Mesenteric fat pad (tissue), 1 donor: Measurements from ENCODE around the gene IFI44. TPM values are rescaled to one million over a fixed set of nuclear protein-coding genes. Genes with fewer than 3 reads are reported as not detected.

Experiments used
- DNase-seq: peaks from one replicate; pipeline ENCODE4 v3.0.0-alpha.2; 2020; ENCODE audit warnings: low spot score
- long read RNA-seq: library from polyadenylated mRNA; unstranded; transcript quantifications from one replicate; pipeline ENCODE4 v2.0.0, GENCODE V29; 2020
- total RNA-seq: library from RNA; stranded (reverse); fragmentation: NEBNext Ultra II Directional; extraction: Animal tissue kit (Norgen Biotek cat#: 25700); gene quantifications from one replicate; pipeline ENCODE4 v1.2.1, GENCODE V29; 2021
- donor health status: DM: yes; HTN: yes; CAD: no.

IFI44 gene
- 40.6 TPM for total RNA-seq
- long read RNA-seq, transcript IFI44-201 (9 exons, 1,687 nt) = major isoform, 17 of 28 reads
- long read RNA-seq, partial matches to known transcripts = 5 of 28 reads
- long read RNA-seq, other reads (novel, unspliced or antisense) = 6 of 28 reads

GRCh38 chr1:78649628-78650027, at the start of gene IFI44:
Gene IFI44, plus strand, starts transcription at chr1:78649831. Its CDS starts 365 bp downstream, at chr1:78650196.
- DNase-seq = no peak

GRCh38 chr1:78601068-78601467, 48.6 kb upstream of the IFI44 start:
- DNase-seq = no peak

GRCh38 chr1:78603206-78603605, 46.4 kb upstream of the IFI44 start:
- no peak for DNase-seq

- DNase-seq = no peak
Observed at GRCh38 chr1:78604643-78605042, 45.0 kb upstream of the IFI44 start.

- no peak for DNase-seq
Observed at GRCh38 chr1:78606274-78606673, 43.4 kb upstream of the IFI44 start.

GRCh38 chr1:78607334-78607927, 42.2 kb upstream of the IFI44 start:
- no peak for DNase-seq

DNA sequence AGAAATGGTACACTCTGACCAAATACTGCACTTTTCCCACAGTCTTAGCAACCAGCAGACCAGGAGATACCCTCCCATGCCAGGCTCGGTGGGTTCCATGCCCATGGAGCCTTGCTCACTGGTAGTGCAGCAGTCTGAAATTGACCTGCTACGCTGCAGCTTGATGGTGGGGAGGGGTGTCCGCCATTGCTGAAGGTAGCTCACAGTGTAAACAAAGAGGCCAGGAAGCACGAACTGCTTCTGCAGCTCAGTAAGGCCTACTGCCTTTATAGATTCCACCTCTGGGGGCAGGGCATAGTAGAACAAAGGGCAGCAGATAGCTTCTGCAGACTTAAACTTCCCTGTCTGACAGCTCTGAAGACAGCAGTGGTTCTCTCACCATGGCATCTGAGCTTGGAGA, 41.7 kb upstream of the IFI44 start:
- DNase-seq = no peak

DNA sequence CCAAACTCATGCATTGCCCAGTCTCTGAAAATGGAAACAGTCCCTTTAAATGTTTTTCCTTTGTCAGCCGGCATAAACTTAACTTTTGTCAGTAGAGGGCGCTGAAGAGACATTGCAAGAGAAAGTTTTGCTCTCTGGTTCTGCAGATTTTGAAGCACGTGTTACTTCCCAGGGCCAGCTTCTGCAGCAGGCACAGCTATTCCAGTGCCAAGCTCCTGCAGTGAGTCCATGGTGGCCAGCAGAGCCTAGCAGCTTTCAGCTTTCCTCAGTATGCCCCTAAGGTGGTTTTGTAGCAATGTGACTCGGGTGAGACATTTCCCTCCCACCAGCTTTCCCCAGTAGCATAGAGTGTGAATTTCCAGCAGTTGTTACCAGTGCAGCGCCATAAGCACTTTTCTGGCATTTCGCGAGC, 32.0 kb upstream of the IFI44 start:
- no peak for DNase-seq

- DNase-seq = no peak
Observed at GRCh38 chr1:78619032-78619431, 30.6 kb upstream of the IFI44 start.

DNA sequence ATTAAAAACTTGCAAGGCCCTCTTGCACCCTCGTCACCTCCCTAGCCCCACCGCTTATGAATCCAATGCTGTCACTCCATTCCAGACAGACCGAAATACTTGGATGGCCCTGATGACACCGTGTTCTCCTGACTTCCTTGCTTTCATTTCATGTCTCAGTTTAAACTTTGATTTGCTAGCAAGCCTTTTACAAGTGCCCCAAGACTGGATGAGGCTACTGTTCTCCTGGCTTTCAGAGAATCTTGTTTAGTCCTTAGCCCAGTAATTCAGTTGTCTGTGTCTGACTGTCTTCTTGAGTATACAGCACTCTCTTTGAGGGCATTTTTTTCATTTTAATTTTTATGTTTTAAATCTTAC, 30.2 kb upstream of the IFI44 start:
- DNase-seq = no peak

GRCh38 chr1:78619803-78620579, 29.6 kb upstream of the IFI44 start, which contains the start of gene IFI44L:
Gene IFI44L, plus strand, starts transcription at chr1:78620448. Its CDS starts 7,468 bp downstream, at chr1:78627916.
- no peak for DNase-seq

- no peak for DNase-seq
Observed at GRCh38 chr1:78620666-78621065, 29.0 kb upstream of the IFI44 start.

DNA sequence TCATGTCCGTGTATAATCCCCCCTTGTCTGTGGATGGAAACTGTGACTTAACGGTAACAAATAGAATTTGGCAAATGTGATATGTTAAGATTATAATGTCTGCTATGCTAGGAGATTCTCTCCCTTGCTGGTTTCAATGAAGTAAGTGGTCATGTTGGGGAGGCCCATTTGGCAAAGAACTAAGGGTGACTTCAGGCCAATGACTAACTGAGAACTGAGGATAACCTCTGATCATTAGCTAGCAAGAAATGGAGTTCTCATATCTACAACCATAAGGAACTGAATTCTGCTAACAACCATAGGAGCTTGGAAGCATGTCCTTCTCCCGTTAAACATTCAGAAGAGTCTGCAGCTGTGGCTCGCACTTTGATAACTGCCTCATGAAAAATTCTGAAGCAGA, 27.1 kb upstream of the IFI44 start:
- DNase-seq = no peak

DNA sequence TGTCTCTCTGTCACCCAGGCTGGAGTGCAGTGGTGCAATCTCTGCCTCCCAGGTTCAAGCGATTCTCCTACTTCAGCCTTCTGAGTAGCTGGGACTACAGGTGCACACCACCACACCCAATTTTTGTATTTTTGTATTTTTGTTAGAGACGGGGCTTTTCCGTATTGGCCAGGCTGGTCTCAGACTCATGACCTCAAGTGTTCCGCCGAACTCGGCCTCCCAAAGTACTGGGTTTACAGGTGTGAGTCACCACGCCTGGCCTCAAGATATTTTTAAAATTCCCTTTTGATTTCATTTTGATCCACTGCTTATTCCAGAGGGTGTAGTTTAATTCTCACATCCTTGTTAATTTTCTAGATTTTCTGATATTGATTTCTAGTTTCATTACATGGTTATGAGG, 25.6 kb upstream of the IFI44 start:
- DNase-seq = no peak

- DNase-seq = no peak
Observed at GRCh38 chr1:78627321-78627720, 22.3 kb upstream of the IFI44 start.

DNA sequence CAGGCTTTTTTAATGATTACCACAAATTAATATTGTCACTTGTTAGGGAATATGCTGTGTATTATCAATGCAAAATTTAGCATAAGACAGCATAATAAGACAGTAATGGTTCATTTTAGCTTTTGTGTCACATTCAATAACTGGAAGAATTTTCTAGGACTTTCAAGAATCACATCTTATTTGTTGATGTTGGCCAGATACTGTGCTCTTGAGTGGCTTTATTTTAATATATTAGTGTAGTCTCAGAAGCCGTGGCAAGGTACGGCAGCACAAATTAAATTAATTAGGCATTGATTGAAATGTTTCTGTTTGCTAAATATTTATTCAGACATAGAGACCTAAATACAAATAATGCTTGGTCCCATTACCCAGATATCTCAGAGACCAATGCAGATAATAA, 19.0 kb upstream of the IFI44 start:
- no peak for DNase-seq

DNA sequence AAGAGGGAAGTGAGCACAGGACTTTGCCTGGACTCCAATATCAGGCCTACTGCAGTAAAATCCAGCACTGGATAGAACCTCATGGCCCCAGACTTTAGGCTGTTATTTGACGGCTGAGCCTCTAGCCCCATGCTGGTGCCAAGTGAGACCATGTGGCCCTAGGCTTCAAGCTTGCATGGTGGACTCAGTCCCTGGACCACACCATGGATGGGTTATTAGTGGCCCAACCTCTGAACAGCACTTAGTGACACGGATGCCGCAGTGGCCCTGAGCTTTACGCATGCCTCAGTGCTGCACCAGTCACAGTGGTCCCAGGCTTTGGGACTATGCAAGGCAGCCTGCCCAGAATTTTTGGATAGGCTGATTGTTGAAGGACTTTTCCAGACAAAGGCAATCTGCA, 16.4 kb upstream of the IFI44 start:
- no peak for DNase-seq

DNA sequence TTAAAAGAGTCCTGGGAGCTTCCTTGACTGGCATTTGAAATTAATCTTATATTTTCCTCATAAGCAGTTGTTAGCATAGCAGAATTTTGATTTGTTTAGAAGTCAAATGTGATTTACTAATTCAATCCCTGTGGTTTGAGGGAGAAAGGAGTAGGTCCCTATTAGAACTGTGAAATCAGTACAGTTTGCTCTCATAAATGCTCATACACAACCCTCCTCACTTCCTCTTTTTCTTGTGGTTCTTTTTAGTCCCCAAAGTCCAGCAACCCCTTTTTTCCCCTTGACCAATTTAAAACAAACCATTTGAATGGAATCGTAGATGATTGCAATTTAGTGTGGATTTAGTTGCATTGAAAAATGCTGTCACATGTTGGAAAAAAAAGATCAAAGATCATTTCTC, 9.2 kb upstream of the IFI44 start:
- no peak for DNase-seq

DNA sequence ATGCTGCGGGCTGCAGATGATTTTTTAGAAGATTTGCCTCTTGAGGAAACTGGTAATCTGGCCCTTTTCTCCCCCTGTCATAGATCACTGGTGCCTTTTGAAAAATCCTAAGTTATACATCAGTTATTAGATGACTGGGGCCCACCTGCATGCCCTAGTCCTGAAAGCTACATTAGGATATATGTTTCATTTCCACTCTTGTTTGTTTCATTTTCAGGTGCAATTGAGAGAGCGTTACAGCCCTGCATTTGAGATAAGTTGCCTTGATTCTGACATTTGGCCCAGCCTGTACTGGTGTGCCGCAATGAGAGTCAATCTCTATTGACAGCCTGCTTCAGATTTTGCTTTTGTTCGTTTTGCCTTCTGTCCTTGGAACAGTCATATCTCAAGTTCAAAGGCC, 8.1 kb upstream of the IFI44 start:
- DNase-seq = no peak

DNA sequence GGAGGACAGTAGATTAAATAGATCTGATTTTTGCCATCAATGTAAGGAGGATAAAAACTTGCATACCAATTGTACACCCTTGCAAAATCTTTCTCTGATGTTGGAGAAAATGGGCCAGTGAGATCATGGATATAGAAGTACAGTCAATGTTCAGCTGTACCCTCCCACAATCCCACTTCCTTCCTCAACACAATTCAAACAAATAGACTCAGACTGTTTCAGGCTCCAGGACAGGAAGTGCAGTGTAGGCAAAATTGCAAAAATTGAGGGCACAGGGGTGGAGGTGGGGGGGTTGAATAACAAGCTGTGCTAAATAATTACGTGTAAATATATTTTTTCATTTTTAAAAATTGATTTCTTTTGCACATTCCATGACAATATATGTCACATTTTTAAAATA, 3.9 kb upstream of the IFI44 start:
- DNase-seq = no peak

DNA sequence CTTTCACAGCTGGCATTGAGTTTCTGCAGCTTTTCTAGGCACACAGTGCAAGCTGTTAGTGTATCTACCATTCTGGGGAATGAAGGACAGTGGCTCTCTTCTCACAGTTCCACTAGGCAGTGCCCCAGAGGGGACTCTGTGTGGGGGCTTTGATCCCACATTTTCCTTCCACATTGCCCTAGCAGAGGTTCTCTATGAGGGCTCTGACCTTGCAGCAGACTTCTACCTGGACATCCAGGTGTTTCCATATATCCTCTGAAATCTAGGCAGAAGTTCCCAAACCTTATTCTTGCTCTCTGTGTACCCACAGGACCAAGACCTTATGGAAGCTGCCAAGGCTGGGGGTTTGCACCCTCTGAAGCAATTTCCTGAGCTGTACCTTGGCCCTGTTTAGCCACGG, 2.4 kb upstream of the IFI44 start:
- no peak for DNase-seq

- DNase-seq = no peak
Observed at GRCh38 chr1:78650114-78650660, 556 bp downstream of the IFI44 start.

DNA sequence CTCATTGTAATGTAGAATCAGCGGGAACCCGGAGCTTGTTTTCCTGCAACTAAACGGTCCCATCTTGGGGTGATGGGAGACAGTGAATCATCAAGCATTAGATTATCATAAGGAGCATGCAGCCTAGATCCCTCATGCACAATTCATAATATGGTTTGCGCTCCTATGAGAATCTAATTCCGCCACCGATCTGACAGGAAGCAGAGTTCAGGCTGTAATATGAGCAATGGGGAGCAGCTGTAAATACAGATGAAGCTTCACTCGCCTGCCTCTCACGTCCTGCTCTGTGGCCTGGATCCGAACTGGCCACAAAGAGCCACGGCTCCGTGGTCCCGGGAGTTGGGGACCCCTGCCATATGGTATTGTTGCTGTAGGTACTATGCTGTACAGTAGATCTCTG, 1.6 kb downstream of the IFI44 start:
- no peak for DNase-seq
